Astrocyte (in vitro differentiated cells and primary cell): Measurements from ENCODE around the gene POT1. TPM values are rescaled to one million over a fixed set of nuclear protein-coding genes. Genes with fewer than 3 reads are reported as not detected.

Source experiments
- DNase-seq: peaks from one replicate; pipeline ENCODE4 v3.0.0-alpha.2; 2010; ENCODE audit warnings: low read depth
- FAIRE-seq: peaks from 2 replicates; lab custom pipeline; 2011; peaks lifted over from hg19 to GRCh38; lab: Jason Lieb, UNC
- H2AFZ ChIP-seq: 2 replicates; pipeline ENCODE4 v1.6.0; 2012; ENCODE audit warnings: low read depth, low read length, inconsistent platforms
- H3K27ac ChIP-seq: 2 replicates; pipeline ENCODE4 v1.5.1; 2011; ENCODE audit warnings: low read depth, low read length, inconsistent platforms
- H3K27me3 ChIP-seq: 2 replicates; pipeline ENCODE4 v1.6.0; 2011; ENCODE audit warnings: low read length, inconsistent platforms; ENCODE audit not compliant: insufficient read depth
- H3K36me3 ChIP-seq: 2 replicates; pipeline ENCODE4 v1.5.1; 2011; ENCODE audit warnings: low read length, inconsistent platforms; ENCODE audit not compliant: insufficient read depth
- H3K4me1 ChIP-seq: 2 replicates; pipeline ENCODE4 v1.5.1; 2011; ENCODE audit warnings: low read length, inconsistent platforms; ENCODE audit not compliant: insufficient read depth
- H3K4me2 ChIP-seq: 2 replicates; pipeline ENCODE4 v1.6.0; 2012; ENCODE audit warnings: low read length, inconsistent platforms
- H3K4me3 ChIP-seq: 2 replicates; pipeline ENCODE4 v1.5.1; 2011; ENCODE audit warnings: low read depth, mild to moderate bottlenecking, low read length, inconsistent platforms; ENCODE audit not compliant: insufficient read depth
- H3K79me2 ChIP-seq: 2 replicates; pipeline ENCODE4 v1.6.0; 2012; ENCODE audit warnings: mild to moderate bottlenecking, low read length, inconsistent platforms; ENCODE audit not compliant: insufficient read depth
- H3K9ac ChIP-seq: 2 replicates; pipeline ENCODE4 v1.6.0; 2012; ENCODE audit warnings: mild to moderate bottlenecking, low read length, inconsistent platforms
- H3K9me3 ChIP-seq: 2 replicates; pipeline ENCODE4 v1.5.1; 2012; ENCODE audit warnings: low read depth, mild to moderate bottlenecking, low read length, inconsistent platforms; ENCODE audit not compliant: insufficient read depth
- H4K20me1 ChIP-seq: 2 replicates; pipeline ENCODE4 v1.6.0; 2012; ENCODE audit warnings: low read length, inconsistent platforms; ENCODE audit not compliant: insufficient read depth
- H3K27ac Mint-ChIP-seq: one replicate; pipeline ENCODE4 v1.8.0; 2021; ENCODE audit warnings: mild to moderate bottlenecking, mixed read lengths; ENCODE audit not compliant: unreplicated experiment
- H3K27me3 Mint-ChIP-seq: one replicate; pipeline ENCODE4 v1.8.0; 2021; ENCODE audit warnings: low read depth, mixed read lengths; ENCODE audit not compliant: unreplicated experiment
- H3K36me3 Mint-ChIP-seq: one replicate; pipeline ENCODE4 v1.8.0; 2021; ENCODE audit warnings: low read depth, mixed read lengths; ENCODE audit not compliant: unreplicated experiment
- H3K4me1 Mint-ChIP-seq: one replicate; pipeline ENCODE4 v1.8.0; 2021; ENCODE audit warnings: low read depth, mixed read lengths; ENCODE audit not compliant: unreplicated experiment
- H3K4me3 Mint-ChIP-seq: one replicate; pipeline ENCODE4 v1.8.0; 2021; ENCODE audit warnings: mild to moderate bottlenecking, moderate library complexity, mixed read lengths; ENCODE audit not compliant: unreplicated experiment
- H3K9me3 Mint-ChIP-seq: one replicate; pipeline ENCODE4 v1.8.0; 2021; ENCODE audit warnings: mild to moderate bottlenecking, mixed read lengths; ENCODE audit not compliant: unreplicated experiment
- CTCF ChIP-seq: IDR thresholded peaks from 2 replicates; pipeline ENCODE4 v1.5.1; 2011; ENCODE audit warnings: low read depth, mild to moderate bottlenecking, inconsistent platforms, low read length, moderate library complexity; ENCODE audit not compliant: insufficient read depth
- EZH2 ChIP-seq: IDR thresholded peaks from 2 replicates; pipeline ENCODE4 v1.6.1; 2012; ENCODE audit warnings: mild to moderate bottlenecking, low read length, inconsistent platforms; ENCODE audit not compliant: insufficient read depth
- total RNA-seq: library from RNA; stranded (reverse); gene quantifications from 2 replicates; pipeline ENCODE4 v1.2.1, GENCODE V29; 2021

Gene POT1
- total RNA-seq, 1 donor from 2014 or later, result 14.6 TPM

- no peaks in the 10 kb centered on the region for H3K9me3 Mint-ChIP-seq
- FAIRE-seq (no peak), DNase-seq (no peak)
- no peak overlapping the region for H3K9ac ChIP-seq
- H2AFZ ChIP-seq, result no peak overlapping the region
- no peaks in the 10 kb centered on the region for H3K27me3 ChIP-seq
- no peak overlapping the region for H3K4me3 Mint-ChIP-seq
- H3K4me1 Mint-ChIP-seq, result no peaks in the 10 kb centered on the region
- no peaks in the 10 kb centered on the region for H4K20me1 ChIP-seq
- TF ChIP-seq EZH2, result no peak
- TF ChIP-seq CTCF, result no peak
- H3K9me3 ChIP-seq, result no peaks in the 10 kb centered on the region
- no peaks in the 10 kb centered on the region for H3K79me2 ChIP-seq
- no peak overlapping the region for H3K4me2 ChIP-seq
- no peaks in the 10 kb centered on the region for H3K36me3 Mint-ChIP-seq
- no peak overlapping the region for H3K4me3 ChIP-seq
- no peak overlapping the region for H3K27ac ChIP-seq
- no peaks in the 10 kb centered on the region for H3K36me3 ChIP-seq
- no peak overlapping the region for H3K27ac Mint-ChIP-seq
- no peaks in the 10 kb centered on the region for H3K27me3 Mint-ChIP-seq
- no peaks in the 10 kb centered on the region for H3K4me1 ChIP-seq
These were observed 115.4 kb downstream of the POT1 start for GRCh38 chr7:124813994-124814798.

- FAIRE-seq (no peak), DNase-seq (no peak)
- no peaks in the 10 kb centered on the region for H3K27me3 Mint-ChIP-seq
- Histone ChIP-seq H3K27ac (no peak overlapping the region), H3K9me3 (no peaks in the 10 kb centered on the region), H2AFZ (no peak overlapping the region), H3K36me3 (no peaks in the 10 kb centered on the region), H3K4me2 (no peak overlapping the region), H3K79me2 (no peaks in the 10 kb centered on the region), H3K9ac (no peak overlapping the region), H4K20me1 (no peaks in the 10 kb centered on the region), H3K4me3 (no peak overlapping the region), H3K4me1 (no peaks in the 10 kb centered on the region), H3K27me3 (no peaks in the 10 kb centered on the region)
- no peaks in the 10 kb centered on the region for H3K9me3 Mint-ChIP-seq
- H3K36me3 Mint-ChIP-seq, result no peaks in the 10 kb centered on the region
- H3K4me3 Mint-ChIP-seq, result no peak overlapping the region
- H3K4me1 Mint-ChIP-seq, result no peaks in the 10 kb centered on the region
- TF ChIP-seq CTCF (no peak), EZH2 (no peak)
- no peak overlapping the region for H3K27ac Mint-ChIP-seq
These were observed 116.9 kb downstream of the POT1 start for GRCh38 chr7:124812764-124813163.

GRCh38 chr7:124811341-124811740, 118.3 kb downstream of the POT1 start:
- H3K4me1 Mint-ChIP-seq, result no peaks in the 10 kb centered on the region

More at GRCh38 chr7:124811341-124811740, 118.3 kb downstream of the POT1 start:
- Histone ChIP-seq H3K27me3 (no peaks in the 10 kb centered on the region), H3K36me3 (no peaks in the 10 kb centered on the region), H3K4me2 (no peak overlapping the region), H3K27ac (no peak overlapping the region), H2AFZ (no peak overlapping the region), H3K4me3 (no peak overlapping the region), H3K9ac (no peak overlapping the region), H3K79me2 (no peaks in the 10 kb centered on the region), H4K20me1 (no peaks in the 10 kb centered on the region), H3K4me1 (no peaks in the 10 kb centered on the region), H3K9me3 (no peaks in the 10 kb centered on the region)
- FAIRE-seq (no peak), DNase-seq (no peak)
- no peaks in the 10 kb centered on the region for H3K9me3 Mint-ChIP-seq
- H3K4me3 Mint-ChIP-seq, result no peak overlapping the region
- no peaks in the 10 kb centered on the region for H3K27me3 Mint-ChIP-seq
- TF ChIP-seq EZH2, result no peak
- TF ChIP-seq CTCF, result no peak
- H3K36me3 Mint-ChIP-seq, result no peaks in the 10 kb centered on the region
- no peak overlapping the region for H3K27ac Mint-ChIP-seq
